Activated CD4-positive, alpha-beta T cell treated with anti-CD3 and anti-CD28 coated beads for 1 hour (primary cell): ENCODE results near the gene ABCG1.

Experiments
- DNase-seq: peaks from one replicate; pipeline ENCODE4 v3.0.0-alpha.2; 2020

ABCG1 gene

DNA sequence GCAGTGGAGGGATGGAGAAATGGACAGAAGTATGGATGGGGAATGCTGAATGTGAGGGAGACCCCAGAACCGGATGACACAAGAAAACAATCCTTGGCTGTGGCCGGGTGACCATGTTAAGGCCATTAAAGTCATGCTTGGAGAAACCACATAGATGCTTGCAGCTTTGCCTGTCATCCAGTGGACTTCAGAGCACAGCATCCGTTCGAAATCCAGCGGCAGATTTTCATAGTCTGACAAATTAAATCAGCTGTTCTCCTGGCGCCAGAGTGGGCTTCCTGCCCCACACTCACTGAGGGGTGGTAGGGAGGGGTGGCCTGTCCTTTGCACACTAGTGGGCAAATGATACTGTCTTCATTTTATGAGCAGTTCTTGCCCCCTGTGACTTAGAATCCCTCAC is 35.1 kb downstream of the ABCG1 start:
- DNase-seq, result no peak

DNA sequence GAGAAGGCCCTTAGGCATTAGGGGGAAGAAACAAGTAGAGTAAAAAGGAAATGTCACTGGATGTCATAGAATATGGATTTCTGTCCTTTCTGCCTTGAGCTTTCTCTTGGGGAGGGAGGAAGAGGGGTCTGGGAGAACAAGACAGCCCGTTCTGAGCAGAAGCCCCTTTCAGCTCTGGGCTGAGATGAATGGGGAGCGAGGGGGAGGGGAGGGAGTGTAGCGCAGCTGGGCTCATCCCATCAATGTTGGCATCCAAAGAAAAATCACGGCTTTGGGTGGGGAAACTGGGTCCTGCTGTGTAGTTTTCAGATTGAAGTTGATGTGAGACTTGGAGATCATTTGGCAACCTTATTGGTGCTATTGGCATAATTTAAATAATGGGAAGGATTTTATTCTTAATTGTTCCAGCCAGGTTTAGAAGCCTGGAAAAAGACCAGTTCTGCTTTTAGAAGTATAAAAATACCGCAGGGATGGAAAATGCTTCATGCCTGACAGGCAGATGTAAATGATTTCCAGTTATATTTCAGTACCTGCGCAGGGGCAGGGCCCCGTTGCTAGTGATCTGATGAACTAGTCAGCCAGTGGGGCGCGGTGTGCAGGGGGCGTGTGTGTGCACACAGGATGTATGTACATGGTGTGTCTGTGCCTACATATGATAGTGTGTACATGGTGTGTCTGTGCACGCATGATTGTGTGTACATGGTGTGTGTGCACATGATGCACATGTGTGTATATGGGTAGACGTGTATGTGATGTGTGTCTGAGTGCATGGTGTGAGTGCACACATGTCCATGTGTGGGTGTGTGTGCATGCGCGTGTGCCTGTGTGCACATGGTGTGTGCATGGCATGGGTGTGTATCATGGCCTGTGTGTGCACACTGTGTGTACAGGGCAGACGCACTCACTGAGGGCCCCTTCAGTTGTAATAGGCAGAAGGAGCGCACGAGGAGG is 36.0 kb downstream of the ABCG1 start:
- no peak for DNase-seq

DNA sequence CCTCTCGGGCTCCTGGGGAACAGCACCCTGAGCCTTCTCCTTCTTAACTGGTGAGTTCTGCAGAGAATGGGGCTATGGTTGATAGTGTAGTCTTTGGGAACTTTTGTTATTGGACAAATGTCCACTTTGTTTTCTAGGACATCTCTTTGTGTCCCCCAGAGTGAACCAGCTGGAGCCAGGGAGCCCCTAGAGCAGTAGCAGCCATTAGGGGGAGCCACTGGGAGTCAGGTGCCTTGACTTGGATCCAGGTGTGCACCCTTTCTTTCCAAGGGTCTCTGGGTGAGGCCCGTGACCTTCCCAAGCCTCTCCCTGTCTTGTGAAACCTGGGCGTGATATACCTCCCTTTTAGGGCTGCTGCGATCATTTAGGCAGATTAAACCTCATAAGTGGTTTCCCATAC is 36.9 kb downstream of the ABCG1 start:
- DNase-seq, result no peak

DNA sequence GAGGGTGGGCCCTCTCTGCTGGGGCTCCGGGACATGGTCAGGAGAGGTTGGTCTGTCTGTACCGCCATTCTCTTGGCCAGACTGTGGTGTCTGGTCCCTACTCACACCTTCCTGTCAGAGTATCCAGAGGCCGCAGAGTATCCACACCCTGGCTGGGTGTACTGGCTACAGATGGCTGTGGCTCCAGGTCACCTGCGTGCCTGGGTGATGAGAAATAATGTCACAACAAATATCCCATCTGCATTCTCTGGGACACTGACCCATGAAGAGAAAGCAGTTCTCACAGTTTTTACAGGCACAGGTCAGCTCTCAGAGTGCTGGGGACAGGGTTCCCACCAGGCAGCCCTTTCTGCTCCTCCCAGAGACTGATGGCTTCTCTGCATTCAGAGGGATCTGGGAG is 37.4 kb downstream of the ABCG1 start:
- DNase-seq, result no peak

DNA sequence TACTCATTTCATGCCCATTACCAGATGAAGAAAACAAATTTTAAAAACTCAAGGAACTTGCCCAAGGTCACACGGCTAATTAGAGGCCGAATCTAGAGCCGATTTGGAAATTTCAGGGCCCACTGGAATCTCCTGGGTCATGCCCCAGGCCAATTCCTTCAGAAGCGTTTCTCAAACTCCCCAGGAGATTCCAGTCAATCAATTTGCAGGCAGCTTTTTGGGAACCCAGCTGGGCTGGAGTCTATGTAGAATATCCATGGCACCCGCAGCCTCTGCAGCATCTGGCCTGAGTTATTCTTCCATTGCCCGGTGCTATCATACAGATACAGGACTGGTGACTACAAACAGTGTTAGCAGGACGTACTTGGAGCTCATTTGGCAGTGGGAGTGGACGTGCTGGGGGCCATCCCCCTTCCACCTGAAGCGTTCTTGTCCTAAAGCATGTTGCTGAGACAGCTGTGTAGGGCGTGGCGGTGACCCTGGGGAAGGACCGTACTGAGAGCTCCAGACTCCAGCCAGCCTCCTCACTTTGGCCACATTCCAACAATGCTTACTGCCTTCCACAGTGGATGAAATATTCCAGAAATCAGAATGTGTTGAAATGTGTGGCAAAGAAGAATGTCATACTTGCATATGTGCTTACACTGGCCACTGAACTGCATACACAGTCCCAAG is 38.3 kb downstream of the ABCG1 start:
- no peak for DNase-seq

DNA sequence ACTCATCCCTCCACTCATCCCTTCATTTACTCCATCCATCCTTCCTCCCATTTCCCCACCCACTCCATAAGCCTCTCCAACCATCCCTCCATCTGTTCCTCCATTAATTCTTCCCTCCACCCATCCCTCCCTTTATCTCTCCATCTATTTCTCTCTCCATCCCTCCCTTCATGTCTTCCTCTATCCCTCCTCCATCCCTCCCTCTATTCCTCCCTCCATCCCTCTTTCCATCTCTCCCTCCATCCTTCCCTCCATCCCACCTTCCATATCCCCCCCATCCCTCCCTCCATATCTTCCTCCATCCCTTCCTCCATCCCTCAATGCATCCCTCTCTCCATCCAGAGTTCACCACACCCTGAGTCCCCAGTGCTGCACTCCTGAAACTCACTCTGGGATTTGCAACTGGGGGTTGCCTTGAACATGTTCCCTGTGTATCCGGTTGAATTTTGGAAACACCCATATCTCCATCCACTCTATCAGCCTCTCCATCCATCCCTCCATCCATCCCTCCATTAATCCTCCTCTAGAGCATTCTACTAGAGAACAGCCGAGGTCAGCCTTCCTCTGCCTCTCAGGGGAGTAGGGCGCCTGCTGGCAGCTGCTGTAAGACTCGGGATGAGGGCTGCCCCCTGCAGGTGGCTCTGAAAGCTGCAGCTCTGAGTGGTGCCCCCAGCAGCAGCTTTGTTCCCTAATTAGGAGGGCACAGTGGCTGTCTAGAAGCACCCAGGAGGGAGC is 39.4 kb downstream of the ABCG1 start:
- peak; percentile 74 for DNase-seq

DNA sequence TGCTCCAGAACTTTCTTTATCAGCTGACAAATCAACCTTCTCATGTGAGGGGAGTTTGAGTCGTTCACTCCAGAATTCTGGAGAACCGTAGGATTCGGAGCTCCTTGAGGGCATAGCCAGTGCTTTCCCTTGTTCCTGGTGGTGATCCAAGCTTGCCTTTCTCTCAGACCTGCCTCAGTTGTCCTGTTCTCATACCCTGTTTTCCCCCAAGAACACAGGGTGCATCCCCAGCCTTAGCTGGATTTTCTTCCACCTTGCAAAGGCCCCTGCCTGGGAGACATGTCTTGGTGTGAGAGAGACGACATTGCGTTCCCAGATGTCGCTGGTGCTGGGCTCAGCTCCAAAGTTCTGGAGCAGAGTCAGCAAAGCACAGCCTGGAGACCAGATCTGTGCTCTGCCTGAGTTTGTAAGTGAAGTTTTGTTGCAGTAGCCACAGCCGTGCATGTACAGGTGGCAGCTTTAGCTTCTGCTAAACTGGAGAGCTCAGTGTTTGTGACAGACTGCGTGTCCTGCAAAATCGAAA is 40.0 kb downstream of the ABCG1 start:
- no peak for DNase-seq

DNA sequence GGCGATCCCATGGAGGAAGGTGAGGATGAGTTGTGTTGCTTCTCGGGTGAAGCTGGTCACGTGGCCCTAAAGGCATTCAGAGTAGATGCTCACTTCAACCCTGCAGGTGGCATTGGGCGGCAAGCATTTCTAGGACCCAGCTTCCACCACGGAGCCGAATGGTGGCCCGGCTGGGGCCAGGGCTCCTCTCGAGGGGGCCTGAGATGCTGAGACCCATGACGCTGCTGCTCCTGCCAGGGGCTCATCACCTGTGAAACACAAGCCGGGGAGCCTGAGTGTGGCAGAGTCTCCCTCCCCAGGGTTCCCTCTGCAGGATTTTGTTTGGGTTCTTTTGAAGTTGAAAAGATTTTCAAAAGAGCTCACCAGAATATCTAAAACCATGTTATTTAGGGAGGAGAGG is 41.2 kb downstream of the ABCG1 start:
- no peak for DNase-seq

DNA sequence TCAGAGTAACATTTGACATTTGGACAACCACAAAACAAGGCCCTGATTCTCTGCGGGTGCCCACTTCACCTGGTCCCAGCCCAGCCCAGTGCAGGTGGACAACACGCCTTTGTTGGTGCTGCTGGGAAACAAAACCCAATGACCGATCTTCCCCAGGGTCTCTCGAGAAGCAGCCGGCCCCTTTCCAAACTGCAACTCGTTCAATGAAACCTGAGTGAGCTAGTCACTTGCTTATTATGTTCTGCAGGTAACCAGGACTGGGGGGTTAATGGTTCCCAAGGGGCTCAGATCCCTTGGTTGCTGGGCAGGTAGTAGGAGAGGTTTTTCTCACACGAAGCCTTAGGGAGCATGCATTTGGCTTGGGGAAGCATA is 42.9 kb downstream of the ABCG1 start:
- no peak for DNase-seq

DNA sequence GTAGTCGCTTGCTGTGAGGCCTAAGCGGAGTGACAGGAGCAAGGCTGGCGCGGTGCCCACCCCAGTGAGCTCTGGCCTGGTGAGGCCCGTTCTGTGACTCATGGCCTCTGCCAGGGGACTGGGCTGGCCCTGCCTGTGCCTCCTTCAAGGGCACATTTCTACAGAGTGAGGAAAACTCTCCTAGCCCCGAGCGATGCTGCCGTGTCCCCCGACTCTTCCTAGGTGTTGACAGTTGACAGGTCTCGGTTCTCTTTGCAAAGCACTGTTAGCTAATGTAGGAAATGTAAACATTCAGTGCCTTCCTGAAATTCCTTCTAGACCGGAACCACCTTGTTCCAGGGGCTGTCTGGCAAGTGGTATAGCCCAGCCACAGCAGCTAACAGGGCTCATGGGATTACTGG is 43.9 kb downstream of the ABCG1 start:
- DNase-seq, result no peak

DNA sequence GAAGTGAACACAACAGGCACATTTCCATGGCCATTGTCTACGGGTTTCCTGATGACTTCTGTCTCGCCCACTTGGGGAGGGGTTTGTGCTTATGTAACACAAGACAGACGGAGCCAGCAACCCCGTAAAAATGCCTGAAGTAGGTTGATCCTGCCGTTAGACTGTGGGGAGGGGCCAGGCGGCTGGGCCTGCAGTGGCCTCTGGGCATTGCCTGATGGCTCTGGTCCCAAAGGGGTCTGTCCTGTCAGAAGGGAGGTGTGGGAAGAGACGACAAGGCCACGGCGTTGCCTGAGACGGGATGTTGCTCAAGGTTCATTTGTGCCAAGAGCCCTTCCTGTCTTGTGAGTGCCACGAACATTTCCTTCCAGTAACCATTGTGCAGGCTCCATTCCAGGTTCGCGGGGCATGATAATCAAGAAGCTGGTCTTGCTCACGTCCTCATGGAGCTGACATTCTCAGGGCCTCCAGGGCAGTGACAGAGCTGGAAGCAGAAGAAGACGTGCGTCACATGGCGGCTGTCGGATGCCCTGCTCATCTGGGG is 44.7 kb downstream of the ABCG1 start:
- DNase-seq, result no peak

DNA sequence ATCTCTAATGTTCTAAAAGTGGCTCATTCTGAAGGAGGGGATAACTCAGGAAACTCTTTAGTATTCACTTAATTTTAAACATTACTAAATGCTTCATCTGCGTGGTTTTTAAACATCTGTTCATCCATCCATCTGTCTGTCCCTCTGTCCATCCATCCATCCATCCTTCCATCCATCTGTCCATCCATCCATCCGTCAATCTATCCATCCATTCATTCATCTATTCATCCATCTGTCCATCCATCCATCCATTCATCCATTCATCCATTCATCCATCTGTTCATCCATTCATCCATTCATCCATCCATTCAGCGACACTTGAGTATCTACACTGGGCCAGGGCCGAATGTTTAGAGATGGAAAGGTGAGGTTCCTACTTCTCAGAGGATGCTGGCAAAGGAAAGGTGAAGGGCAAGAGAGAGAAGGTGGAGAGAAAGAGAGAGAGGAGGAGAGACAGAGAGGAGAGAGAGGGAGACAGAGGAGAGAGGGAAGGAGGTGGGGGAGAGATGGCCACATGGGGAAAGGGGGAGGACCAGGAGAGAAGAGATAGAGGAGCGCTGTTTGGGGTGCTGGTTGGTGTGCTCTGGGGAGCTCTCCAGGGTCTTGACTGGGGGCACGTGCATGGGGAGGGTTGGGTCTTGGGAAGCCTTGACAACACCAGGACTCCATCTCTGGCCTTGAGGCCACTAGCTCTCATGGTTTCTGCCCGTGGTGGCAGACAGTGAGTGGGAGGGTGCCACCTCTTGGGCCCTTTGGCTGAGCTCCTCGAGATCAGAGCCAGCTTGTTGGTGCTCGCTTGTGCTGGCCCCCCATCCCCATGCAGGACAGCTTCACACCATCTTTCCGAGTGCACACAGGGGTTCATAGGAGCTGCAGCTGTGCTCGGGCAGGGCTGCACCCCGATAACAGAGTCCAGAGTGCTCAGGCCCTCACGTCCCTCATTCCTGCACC is 45.6 kb downstream of the ABCG1 start:
- DNase-seq, result no peak

DNA sequence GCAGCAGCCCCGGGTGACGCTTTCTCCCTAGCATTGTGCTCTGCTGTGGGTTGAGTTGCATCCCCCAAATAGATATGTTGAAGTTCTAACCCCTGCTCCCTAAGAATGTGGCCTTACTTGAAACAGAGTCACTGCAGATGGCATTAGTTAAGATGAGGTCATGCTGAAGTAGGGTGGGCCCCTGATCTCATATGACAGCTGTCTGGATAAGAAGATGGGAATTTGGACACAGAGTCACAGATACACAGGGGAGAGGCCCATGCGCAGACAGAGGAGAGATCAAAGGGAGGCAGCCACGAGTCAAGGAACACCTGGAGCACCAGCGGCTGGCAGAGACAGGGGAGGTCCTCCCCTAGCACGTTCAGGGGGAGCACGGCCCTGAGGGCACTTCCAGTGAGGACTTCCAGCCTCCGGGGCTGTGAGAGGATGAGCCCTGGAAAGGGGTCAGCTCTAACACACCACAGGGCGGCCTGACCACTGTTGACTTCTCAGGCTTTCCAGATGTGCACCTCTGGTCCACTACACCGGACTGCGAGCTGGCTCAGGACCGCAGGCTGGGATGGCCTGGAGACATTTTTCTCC is 46.4 kb downstream of the ABCG1 start:
- no peak for DNase-seq

DNA sequence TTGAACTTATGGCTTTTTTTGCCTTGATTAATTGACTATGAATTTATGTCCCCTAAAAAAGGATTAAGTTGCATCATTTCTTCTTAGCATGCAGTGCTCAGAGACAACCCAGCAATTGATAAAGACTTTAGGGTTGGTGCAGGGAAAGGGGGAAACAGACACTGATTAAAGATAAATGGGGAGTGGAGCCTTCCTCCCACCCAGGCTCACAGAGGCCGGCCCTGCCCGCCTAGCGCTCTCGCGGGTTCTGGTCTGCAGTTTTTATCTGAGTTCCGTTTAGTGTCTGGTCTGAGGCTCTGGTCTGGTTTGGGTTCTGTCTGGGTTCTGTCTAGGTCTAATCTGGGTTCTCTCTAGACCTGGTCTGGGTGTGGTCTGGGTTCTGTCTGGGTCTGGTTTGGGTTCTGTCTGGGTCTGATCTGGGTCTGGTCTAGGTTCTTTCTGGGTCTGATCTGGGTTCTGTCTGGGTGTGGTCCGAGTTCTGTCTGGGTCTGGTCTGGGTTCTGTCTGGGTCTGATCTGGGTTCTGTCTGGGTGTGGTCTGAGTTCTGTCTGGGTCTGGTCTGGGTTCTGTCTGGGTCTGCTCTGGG is 48.1 kb downstream of the ABCG1 start:
- DNase-seq, result no peak

DNA sequence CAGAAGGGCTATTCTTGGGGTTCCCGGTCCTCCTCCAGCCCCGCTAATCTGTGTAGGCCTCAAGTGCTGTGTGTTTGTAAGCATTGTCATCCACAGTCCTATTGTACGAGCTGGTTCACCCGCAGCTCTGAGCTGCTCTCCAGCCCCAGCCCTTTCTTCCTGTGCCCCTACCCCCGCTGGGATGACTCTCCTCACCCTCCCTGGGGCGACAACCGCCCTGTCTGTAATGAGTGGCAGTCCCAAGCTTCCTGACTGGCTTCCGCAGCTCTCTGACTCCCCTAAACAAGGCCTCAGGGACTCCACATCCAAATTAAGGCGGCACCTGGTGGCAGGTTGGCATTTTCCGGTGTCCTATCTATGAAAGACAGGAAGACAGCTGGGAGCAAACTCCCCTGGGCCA is 50.4 kb downstream of the ABCG1 start:
- DNase-seq, result no peak

DNA sequence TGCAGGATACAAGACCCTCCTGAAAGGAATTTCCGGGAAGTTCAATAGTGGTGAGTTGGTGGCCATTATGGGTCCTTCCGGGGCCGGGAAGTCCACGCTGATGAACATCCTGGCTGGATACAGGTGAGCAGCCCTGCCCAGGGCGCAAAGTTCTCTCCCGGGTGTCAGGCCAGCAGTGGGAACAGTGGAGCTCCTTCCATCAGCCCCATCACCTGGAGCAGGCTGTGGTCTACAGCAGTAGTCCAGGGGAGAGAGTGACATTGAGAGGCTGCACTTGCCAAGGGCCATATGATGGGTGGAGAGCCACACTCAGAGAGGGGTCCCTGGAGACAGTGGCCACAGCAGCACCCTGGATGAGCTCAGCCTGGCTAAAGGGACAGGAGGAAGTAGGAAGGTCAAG is 52.1 kb downstream of the ABCG1 start:
- DNase-seq, result no peak

DNA sequence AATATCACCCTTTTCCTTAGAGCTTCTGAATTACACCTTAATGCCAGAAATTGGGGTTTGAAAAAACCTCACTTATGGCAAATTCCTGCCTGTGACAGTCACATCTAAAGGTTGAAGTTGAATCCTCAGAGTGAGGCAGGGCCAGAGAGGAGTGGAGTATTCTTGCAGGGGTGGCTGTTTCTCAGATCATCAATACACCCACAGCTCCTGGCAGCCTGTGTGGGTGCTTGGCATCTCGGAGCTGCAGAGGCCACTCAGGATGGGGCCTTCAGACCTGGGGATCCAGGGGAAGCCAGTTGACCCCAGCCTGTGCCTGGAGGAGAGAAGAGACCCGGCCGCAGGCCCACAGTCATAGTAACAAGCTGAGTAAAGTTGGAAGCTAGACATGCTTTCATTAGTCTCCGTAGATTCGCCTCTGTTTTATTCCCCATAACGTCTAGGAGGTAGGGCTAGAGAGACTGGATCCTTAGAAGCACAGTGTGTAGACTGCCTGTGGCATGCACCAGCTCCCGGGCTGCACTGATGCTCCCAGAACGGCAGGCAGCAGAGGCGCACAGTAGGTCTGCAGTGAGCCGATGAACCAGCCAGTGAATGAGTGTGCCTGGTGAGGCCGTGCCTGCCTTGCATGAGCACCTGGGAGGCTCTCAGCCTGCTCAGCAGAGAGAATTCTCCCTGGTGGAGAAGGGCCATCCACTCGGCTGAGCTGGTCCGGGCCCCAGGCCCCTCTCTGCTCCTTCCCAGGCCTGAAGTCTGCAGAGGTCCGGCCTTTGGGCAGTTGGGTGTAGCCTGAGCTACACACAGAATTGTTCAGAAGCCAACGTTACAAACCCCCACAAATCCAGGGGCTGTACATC is 53.4 kb downstream of the ABCG1 start:
- no peak for DNase-seq

DNA sequence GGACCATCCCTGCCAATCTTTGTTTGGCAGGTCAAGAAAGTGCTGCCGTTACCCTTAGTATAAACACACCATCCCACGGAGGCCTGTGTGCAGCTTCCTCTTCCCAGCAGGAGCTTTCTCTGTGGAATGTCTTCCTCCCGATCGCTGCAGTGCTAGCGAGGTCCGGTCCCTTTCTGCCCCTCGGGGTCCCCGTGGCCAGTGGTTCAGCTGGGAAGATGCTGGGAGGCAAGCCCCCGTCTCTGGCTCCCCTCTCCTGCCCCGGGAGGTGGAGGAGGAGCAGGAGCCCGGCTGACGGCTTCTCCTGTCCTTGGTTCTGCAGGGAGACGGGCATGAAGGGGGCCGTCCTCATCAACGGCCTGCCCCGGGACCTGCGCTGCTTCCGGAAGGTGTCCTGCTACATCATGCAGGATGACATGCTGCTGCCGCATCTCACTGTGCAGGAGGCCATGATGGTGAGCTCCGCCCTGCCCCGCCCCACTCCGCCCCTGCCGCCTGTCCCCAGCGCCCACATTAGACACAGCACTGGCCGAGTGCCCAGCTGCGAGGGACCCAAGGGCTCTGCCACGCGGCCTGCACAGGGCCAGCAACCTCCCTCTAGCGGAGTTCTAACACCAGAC is 54.2 kb downstream of the ABCG1 start:
- no peak for DNase-seq

DNA sequence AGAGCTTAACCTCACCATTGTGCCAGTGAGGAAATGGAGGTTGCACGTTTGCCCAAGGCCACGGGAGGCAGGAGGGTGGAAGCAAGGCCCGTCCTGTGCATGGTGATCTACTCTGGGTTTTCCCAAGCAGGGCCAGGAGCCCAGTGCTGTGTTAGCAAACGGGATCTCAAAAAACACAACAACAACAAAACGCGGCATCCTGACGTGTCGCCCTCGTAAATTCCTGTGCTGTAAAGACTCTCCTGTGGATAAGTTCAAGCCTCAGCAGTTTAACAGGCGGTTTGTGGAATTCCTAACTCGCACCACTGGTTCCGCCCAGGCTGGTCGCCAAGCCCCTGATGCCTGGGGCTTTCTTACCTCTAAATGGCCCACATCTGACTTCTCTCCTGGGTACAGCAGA is 57.1 kb downstream of the ABCG1 start:
- no peak for DNase-seq
